ENCODE measurements around the gene PIK3R3. TPM values are rescaled to one million over a fixed set of nuclear protein-coding genes. Genes with fewer than 3 reads are reported as not detected.
A peak's percentile ranks its signal among the peaks of the same experiment; 100 is the strongest.

Gene PIK3R3
- total RNA-seq, 1 experiment from 2014 or later: 1.6 TPM

DNA sequence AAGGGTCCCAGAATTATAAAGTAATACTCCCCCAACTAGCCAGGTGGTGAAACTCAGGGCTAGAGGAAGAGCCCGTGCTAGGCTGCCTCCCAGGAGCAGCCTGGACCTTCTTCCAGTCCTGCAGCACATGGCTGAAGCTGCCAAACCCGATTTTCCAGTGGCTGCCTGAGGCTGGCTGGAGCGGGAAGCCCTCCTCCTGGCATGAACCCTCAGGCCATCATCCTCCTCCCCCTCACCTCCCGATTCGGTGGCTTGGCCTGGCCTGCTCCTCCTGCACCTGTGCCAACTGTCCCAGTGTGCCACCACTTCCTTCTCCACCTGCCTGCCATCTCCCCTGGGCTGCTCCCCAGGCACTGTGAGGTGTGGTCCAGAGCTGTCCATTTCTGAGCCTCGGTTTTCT, 39.4 kb upstream of the PIK3R3 start (continued):
- TF ChIP-seq SP1 (IDR thresholded peaks at IDR 0.05; ENCODE audit: low read depth) (peak; percentile 45), RAD21 (IDR thresholded peaks at IDR 0.05; ENCODE audit: low read depth) (no peak)

DNA sequence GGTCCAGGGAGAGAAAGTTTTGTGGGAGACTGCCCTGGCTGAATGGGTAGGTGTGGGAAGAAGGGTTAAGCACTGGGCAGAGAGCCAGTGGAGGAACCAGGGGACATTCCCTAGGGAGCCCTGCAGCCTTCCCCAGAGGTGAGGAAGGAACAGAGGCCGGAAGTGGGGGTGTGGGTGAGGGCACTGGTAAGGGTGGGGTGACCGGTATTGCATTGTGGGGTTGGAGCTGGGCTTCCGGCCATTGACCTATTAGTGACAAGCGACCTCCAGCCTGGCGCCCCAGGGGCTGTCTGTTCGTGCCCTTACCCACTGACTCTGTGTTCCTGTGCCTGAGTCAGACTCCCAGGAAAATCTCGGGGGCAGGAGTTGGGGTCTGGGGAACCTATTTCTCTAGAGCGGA, 38.9 kb upstream of the PIK3R3 start:
- no peak overlapping the region for H3K9ac ChIP-seq (ENCODE audit: low read length)
- peaks cover 39 to 42% of the 10 kb centered on the region in 2 experiments for H3K4me1 ChIP-seq (ENCODE audit: control insufficient read depth in 1 of 2, insufficient read depth in 2 of 2, low read length in 2 of 2)
- no peaks in the 10 kb centered on the region for H3K9me3 ChIP-seq (ENCODE audit: control insufficient read depth in 1 of 2, insufficient read depth in 1 of 2, low read depth in 1 of 2, low read length in 2 of 2)
- ChIA-PET CTCF (no interaction called here), POLR2A (no interaction called here), RAD21 (ENCODE audit: low non-redundant PET in 1 of 2, low total read pairs in 2 of 2, uncharacterized antibody in 2 of 2, unreplicated experiment in 2 of 2) (interaction anchor here in 1 of 2 experiments (1.4 kb wide), 1 partner anchor 132 kb away, joined by 3 read pairs; no protein-coding TSS in a partner anchor)
- no peaks in the 10 kb centered on the region for H3K79me2 ChIP-seq (ENCODE audit: insufficient read depth, low read length)
- H4K20me1 ChIP-seq (ENCODE audit: insufficient read depth): no peaks in the 10 kb centered on the region
- BruUV-seq (replicated peaks): no TSS peak
- peak overlapping the region; percentile 47; the same call in 1 of the 2 replicates for H3K4me2 ChIP-seq (ENCODE audit: low read length)
- no peak overlapping the region for H2AFZ ChIP-seq (ENCODE audit: low read depth, low read length, poor library complexity, severe bottlenecking)
- intact Hi-C loops (cut with micrococcal nuclease): no loop called here
- no peaks in the 10 kb centered on the region for H3K36me3 ChIP-seq (ENCODE audit: control insufficient read depth in 1 of 2, insufficient read depth in 2 of 2, low read length in 2 of 2)
- H3K9me2 ChIP-seq (ENCODE audit: insufficient read depth): no peaks in the 10 kb centered on the region
- DNase-seq (ENCODE audit: low read depth, low spot score) (no peak), ATAC-seq (no peak; the same call in 1 of the 2 replicates)
- H3K4me3 ChIP-seq (replicated peaks in 1 of 2; ENCODE audit: low read depth in 1 of 2, low read length in 2 of 2): no peak overlapping the region
- peak overlapping the region; percentile 25; the same call in 1 of the 2 replicates for H3K27ac ChIP-seq (ENCODE audit: low read depth, low read length)
- no peak for TF ChIP-seq FOSL1 (IDR thresholded peaks at IDR 0.05; ENCODE audit: low read depth)
- TF ChIP-seq TCF7L2 (IDR thresholded peaks at IDR 0.05; ENCODE audit: borderline replicate concordance, extremely low read depth, insufficient read depth, insufficient read length): no peak
- no peaks in the 10 kb centered on the region for H3K27me3 ChIP-seq (ENCODE audit: insufficient read depth, low read length)

DNA sequence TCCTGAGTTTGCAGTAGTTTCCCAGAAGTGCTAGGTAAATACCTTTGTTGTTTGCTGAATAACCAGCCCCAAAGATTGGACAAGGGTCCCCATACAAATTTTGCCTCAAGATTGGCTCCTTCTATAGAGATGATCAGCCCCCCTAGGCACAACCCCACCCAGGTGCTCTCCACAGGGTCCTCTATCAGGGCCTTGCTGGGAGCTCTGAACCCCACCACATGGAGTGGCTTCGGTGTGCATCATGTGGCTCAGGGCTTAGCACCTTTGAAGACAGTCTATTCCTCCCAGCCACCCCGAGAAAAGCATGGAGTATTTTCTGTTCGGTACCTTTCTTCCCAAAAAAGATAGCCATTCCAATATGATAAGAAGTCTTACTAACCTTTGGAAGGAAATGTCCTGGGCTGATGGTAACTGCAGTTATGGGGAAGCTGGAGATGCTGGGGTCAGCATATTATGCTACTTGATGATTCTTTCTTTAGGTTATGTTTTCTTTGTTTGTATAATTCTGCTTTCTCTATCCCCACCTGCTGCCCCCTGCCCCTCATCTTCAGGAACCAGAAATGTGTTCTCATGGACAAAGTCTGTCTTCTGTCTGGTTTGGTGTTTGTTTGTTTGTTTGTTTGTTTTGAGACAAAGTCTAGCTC, 37.5 kb upstream of the PIK3R3 start:
- intact Hi-C loops (cut with micrococcal nuclease): no loop called here
- H4K20me1 ChIP-seq (ENCODE audit: insufficient read depth): no peaks in the 10 kb centered on the region
- DNase-seq (ENCODE audit: low read depth, low spot score): no peak
- no peaks in the 10 kb centered on the region for H3K36me3 ChIP-seq (ENCODE audit: control insufficient read depth in 1 of 2, insufficient read depth in 2 of 2, low read length in 2 of 2)
- ChIA-PET RAD21 (ENCODE audit: low non-redundant PET in 1 of 2, low total read pairs in 2 of 2, uncharacterized antibody in 2 of 2, unreplicated experiment in 2 of 2) (no interaction called here), POLR2A (no interaction called here), CTCF (no interaction called here)
- H3K27ac ChIP-seq (ENCODE audit: low read depth, low read length): no peak overlapping the region
- no peaks in the 10 kb centered on the region for H3K9me3 ChIP-seq (ENCODE audit: control insufficient read depth in 1 of 2, insufficient read depth in 1 of 2, low read depth in 1 of 2, low read length in 2 of 2)
- H3K79me2 ChIP-seq (ENCODE audit: insufficient read depth, low read length): no peaks in the 10 kb centered on the region
- H3K27me3 ChIP-seq (ENCODE audit: insufficient read depth, low read length): no peaks in the 10 kb centered on the region
- no peak overlapping the region for H3K4me2 ChIP-seq (ENCODE audit: low read length)
- H3K4me3 ChIP-seq (replicated peaks in 1 of 2; ENCODE audit: low read depth in 1 of 2, low read length in 2 of 2): no peak overlapping the region
- H2AFZ ChIP-seq (ENCODE audit: low read depth, low read length, poor library complexity, severe bottlenecking): no peak overlapping the region
- peaks cover 38 to 39% of the 10 kb centered on the region in 2 experiments for H3K4me1 ChIP-seq (ENCODE audit: control insufficient read depth in 1 of 2, insufficient read depth in 2 of 2, low read length in 2 of 2)
- ATAC-seq: no peak
- H3K9me2 ChIP-seq (ENCODE audit: insufficient read depth): no peaks in the 10 kb centered on the region
- no TSS peak for BruUV-seq (replicated peaks)
- no peak overlapping the region for H3K9ac ChIP-seq (ENCODE audit: low read length)
- no peak for TF ChIP-seq EZH2 (IDR thresholded peaks at IDR 0.05)
- no peak for TF ChIP-seq EGR1 (IDR thresholded peaks at IDR 0.05; ENCODE audit: low read depth)
- no peak for TF ChIP-seq EZH2phosphoT487 (IDR thresholded peaks at IDR 0.05; ENCODE audit: borderline replicate concordance)
- no peak for TF ChIP-seq SIN3A (IDR thresholded peaks at IDR 0.05; ENCODE audit: low read depth)
- no peak for TF ChIP-seq ZNF274 (IDR thresholded peaks at IDR 0.05; ENCODE audit: low read depth, low read length)
- TF ChIP-seq RAD21 (IDR thresholded peaks at IDR 0.05; ENCODE audit: low read depth): no peak
- no peak for TF ChIP-seq POLR2AphosphoS5 (IDR thresholded peaks at IDR 0.05; ENCODE audit: low read depth, low read length)
- TF ChIP-seq, protein P1, sequence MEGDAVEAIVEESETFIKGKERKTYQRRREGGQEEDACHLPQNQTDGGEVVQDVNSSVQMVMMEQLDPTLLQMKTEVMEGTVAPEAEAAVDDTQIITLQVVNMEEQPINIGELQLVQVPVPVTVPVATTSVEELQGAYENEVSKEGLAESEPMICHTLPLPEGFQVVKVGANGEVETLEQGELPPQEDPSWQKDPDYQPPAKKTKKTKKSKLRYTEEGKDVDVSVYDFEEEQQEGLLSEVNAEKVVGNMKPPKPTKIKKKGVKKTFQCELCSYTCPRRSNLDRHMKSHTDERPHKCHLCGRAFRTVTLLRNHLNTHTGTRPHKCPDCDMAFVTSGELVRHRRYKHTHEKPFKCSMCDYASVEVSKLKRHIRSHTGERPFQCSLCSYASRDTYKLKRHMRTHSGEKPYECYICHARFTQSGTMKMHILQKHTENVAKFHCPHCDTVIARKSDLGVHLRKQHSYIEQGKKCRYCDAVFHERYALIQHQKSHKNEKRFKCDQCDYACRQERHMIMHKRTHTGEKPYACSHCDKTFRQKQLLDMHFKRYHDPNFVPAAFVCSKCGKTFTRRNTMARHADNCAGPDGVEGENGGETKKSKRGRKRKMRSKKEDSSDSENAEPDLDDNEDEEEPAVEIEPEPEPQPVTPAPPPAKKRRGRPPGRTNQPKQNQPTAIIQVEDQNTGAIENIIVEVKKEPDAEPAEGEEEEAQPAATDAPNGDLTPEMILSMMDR (IDR thresholded peaks at IDR 0.05 in 2 of 3, conservative IDR thresholded peaks at IDR 0.05 in 1 of 3; ENCODE audit: borderline replicate concordance in 1 of 3, insufficient read depth in 1 of 3, low read depth in 2 of 3, low read length in 2 of 3): no peak
- TF ChIP-seq, protein P2, sequence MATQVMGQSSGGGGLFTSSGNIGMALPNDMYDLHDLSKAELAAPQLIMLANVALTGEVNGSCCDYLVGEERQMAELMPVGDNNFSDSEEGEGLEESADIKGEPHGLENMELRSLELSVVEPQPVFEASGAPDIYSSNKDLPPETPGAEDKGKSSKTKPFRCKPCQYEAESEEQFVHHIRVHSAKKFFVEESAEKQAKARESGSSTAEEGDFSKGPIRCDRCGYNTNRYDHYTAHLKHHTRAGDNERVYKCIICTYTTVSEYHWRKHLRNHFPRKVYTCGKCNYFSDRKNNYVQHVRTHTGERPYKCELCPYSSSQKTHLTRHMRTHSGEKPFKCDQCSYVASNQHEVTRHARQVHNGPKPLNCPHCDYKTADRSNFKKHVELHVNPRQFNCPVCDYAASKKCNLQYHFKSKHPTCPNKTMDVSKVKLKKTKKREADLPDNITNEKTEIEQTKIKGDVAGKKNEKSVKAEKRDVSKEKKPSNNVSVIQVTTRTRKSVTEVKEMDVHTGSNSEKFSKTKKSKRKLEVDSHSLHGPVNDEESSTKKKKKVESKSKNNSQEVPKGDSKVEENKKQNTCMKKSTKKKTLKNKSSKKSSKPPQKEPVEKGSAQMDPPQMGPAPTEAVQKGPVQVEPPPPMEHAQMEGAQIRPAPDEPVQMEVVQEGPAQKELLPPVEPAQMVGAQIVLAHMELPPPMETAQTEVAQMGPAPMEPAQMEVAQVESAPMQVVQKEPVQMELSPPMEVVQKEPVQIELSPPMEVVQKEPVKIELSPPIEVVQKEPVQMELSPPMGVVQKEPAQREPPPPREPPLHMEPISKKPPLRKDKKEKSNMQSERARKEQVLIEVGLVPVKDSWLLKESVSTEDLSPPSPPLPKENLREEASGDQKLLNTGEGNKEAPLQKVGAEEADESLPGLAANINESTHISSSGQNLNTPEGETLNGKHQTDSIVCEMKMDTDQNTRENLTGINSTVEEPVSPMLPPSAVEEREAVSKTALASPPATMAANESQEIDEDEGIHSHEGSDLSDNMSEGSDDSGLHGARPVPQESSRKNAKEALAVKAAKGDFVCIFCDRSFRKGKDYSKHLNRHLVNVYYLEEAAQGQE (IDR thresholded peaks at IDR 0.05; ENCODE audit: low read depth): no peak
- TF ChIP-seq ZFX (IDR thresholded peaks at IDR 0.05): no peak
